GM06990 (cell line): ENCODE results near the gene ZFAND6.
"Not testable (repeated sequence)": the region's sequence is repeated elsewhere in the genome, so short reads cannot be mapped to it uniquely, and the experiment has no call there.

ENCODE experiments used
- DNase-seq: peaks from one replicate; pipeline ENCODE4 v3.0.0-alpha.2; 2011; ENCODE audit not compliant: insufficient read length; ENCODE audit errors: extremely low read depth
- H3K27me3 ChIP-seq: replicated peaks from 2 replicates; pipeline ENCODE4 v1.6.0; 2011; ENCODE audit warnings: low read length; ENCODE audit not compliant: control insufficient read depth, insufficient read depth
- H3K36me3 ChIP-seq: 2 replicates; pipeline ENCODE4 v1.5.1; 2011; ENCODE audit warnings: low read length; ENCODE audit not compliant: control insufficient read depth, insufficient read depth
- H3K4me3 ChIP-seq: replicated peaks from 2 replicates; pipeline ENCODE4 v1.5.1; 2011; ENCODE audit warnings: low read depth, mild to moderate bottlenecking, control low read depth, low read length
- TF ChIP-seq, protein P1 (sequence below): IDR thresholded peaks from 2 replicates; pipeline ENCODE4 v1.5.1; 2011; ENCODE audit warnings: low read length, control low read depth, mild to moderate bottlenecking, inconsistent platforms; ENCODE audit not compliant: insufficient read depth, poor library complexity, severe bottlenecking

The ZFAND6 gene

DNA sequence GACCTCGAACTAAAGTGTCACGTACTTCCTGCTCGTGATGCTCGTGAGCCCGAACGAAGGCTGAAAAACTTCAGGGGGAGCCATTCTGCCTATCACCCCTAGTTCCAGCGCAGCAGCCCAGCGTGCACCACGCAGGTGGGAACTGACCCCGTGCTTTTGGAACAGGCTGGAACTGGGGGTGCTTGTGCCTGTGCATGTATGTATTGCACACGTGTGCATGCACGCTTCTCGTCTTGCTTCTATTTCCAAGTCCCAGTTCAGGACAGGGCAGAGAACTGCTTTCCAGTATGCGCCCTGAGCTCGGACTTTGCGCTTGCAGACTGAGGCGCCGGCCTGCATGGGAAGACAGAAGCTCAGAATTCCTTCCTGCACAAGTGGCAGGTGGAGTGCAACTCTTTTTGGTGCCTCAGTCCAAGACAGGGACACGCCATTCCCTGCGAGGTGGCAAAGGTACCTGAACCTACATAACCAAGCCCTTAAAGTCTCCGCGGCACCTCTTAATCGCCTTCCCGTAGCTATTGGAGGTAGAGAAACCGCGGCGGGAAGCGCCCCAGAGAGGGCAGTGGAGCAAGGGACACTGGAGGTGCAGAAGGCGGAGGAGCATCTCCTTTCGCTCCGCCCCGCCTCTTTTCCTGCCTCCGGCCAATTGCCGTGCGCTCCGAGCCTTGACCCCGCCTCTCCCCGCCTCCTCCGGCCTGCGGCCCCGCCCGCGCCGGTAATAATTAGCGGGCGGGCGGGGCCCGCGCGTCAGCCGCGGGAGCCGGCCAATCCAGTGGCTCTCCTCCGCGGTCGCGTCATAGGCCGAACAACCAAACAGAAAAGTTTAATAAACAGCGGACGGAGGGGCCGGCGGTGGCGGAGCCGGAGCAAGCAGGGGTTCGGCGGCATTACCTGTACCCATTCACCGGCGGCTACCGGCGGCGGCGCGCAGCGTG lies at the start of gene ZFAND6:
ZFAND6 (plus strand) TSS at position 826 of the 935 bp plus-strand sequence. CDS start 60,669 bp downstream, outside the sequence.
- Histone ChIP-seq H3K27me3 (no peaks in the 10 kb centered on the region), H3K36me3 (no peaks in the 10 kb centered on the region), H3K4me3 (peak within 1 kb of the TSS; percentile 82)
- peak; percentile 98 for DNase-seq
- TF ChIP-seq, protein P1, sequence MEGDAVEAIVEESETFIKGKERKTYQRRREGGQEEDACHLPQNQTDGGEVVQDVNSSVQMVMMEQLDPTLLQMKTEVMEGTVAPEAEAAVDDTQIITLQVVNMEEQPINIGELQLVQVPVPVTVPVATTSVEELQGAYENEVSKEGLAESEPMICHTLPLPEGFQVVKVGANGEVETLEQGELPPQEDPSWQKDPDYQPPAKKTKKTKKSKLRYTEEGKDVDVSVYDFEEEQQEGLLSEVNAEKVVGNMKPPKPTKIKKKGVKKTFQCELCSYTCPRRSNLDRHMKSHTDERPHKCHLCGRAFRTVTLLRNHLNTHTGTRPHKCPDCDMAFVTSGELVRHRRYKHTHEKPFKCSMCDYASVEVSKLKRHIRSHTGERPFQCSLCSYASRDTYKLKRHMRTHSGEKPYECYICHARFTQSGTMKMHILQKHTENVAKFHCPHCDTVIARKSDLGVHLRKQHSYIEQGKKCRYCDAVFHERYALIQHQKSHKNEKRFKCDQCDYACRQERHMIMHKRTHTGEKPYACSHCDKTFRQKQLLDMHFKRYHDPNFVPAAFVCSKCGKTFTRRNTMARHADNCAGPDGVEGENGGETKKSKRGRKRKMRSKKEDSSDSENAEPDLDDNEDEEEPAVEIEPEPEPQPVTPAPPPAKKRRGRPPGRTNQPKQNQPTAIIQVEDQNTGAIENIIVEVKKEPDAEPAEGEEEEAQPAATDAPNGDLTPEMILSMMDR: peak; percentile 16

- no peaks in the 10 kb centered on the region for H3K27me3 ChIP-seq
- TF ChIP-seq, protein P1: no peak
- H3K4me3 ChIP-seq: no peak overlapping the region
- no peaks in the 10 kb centered on the region for H3K36me3 ChIP-seq
- DNase-seq: peak; percentile 68
Measured at GRCh38 chr15:80010131-80010673, 49.3 kb upstream of the ZFAND6 start.

DNA sequence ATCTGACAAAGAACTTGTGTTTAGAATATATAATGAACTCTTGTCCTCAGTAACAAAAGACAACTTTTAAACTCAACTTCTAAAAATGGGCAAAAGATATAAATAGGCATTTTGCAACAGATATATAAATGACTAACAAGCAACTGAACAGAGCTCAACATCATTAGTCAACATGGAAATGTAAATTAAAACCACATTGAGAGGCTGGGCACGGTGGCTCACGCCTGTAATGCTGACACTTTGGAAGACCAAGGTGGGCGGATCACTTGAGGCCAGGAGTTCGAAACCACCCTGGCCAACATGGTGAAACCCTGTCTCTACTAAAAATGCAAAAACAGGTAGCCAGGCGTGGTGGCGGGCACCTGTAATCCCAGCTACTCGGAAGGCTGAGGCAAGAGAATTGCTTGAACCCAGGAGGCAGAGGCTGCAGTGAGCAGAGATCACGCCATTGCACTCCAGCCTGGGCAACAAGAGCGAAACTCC lies 48.4 kb upstream of the ZFAND6 start:
- peak; percentile 83 for DNase-seq
- H3K27me3 ChIP-seq, H3K36me3 ChIP-seq, H3K4me3 ChIP-seq: not testable (repeated sequence)

DNA sequence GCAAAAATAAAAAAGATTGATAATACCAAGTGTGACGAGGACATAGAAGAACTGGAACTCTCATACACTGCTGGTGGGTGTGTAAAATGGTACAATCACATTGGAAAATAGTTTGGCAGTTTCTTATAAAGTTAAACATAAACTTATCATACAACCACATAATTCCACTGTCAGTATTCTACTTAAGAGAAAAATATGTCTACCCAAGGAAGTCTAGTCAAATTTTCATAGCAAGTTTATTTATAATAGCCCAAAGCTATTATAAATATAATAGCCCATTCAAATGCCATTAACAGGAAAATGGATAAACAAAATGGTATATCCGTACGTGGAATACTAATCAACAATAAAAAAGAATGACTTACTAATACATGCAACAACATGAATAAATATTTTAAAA lies 47.9 kb upstream of the ZFAND6 start:
- no peaks in the 10 kb centered on the region for H3K27me3 ChIP-seq
- DNase-seq: no peak
- H3K36me3 ChIP-seq: no peaks in the 10 kb centered on the region
- H3K4me3 ChIP-seq: no peak overlapping the region
- TF ChIP-seq, protein P1: no peak

- no peaks in the 10 kb centered on the region for H3K36me3 ChIP-seq
- no peak for DNase-seq
- no peak overlapping the region; the same call in 1 of the 2 replicates for H3K4me3 ChIP-seq
- H3K27me3 ChIP-seq: no peaks in the 10 kb centered on the region
- TF ChIP-seq, protein P1: no peak
Measured at GRCh38 chr15:80012060-80012726, 47.3 kb upstream of the ZFAND6 start.

- not testable (repeated sequence) for H3K4me3 ChIP-seq, DNase-seq, H3K27me3 ChIP-seq, H3K36me3 ChIP-seq
Measured at GRCh38 chr15:80014186-80014585, 45.3 kb upstream of the ZFAND6 start.
